ENCODE results near the gene TREML2.

The TREML2 gene

DNA sequence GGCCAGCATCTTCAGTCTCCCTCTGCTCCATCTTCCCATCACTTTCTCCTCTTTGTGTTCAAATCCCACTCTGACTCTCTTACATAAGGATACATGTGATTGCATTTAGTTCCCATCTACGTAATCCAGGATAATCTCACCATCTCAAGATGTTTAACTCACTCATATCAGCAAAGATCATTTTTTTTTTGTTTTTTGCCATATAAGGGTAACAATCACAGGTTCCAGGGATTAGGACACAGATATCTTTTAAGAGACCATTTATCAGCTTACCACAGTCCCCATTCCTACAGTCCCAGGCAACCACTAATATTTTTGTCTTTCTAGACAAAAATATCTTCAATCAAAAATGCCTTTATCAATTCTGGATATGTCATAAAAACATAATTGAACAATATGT lies 3.2 kb upstream of the TREML2 start:
- no peak overlapping the region for H3K27ac ChIP-seq
- TF ChIP-seq, protein P1, sequence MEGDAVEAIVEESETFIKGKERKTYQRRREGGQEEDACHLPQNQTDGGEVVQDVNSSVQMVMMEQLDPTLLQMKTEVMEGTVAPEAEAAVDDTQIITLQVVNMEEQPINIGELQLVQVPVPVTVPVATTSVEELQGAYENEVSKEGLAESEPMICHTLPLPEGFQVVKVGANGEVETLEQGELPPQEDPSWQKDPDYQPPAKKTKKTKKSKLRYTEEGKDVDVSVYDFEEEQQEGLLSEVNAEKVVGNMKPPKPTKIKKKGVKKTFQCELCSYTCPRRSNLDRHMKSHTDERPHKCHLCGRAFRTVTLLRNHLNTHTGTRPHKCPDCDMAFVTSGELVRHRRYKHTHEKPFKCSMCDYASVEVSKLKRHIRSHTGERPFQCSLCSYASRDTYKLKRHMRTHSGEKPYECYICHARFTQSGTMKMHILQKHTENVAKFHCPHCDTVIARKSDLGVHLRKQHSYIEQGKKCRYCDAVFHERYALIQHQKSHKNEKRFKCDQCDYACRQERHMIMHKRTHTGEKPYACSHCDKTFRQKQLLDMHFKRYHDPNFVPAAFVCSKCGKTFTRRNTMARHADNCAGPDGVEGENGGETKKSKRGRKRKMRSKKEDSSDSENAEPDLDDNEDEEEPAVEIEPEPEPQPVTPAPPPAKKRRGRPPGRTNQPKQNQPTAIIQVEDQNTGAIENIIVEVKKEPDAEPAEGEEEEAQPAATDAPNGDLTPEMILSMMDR (conservative IDR thresholded peaks at IDR 0.05) = no peak

DNA sequence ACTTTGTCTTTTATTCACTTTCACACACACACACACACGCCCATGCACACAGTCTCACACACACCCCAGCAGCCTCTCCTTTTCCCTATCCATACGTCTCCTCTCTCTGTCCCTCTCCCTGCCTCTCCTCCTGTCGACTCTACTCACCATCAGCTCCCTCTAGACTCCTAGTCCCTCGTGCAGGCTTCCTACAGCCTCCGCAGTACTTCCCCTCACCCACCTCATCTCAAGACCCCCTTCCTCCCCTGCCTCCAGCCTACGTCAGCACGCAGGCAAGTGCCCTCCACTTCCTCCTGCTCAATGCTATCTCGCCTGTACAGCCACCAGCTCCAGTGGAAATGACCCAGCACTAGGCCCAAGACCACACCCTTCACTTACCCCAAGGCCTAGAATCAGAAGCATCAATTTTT lies 820 bp upstream of the TREML2 start:
- H3K27ac ChIP-seq = no peak overlapping the region
- TF ChIP-seq, protein P1 (conservative IDR thresholded peaks at IDR 0.05) = no peak

DNA sequence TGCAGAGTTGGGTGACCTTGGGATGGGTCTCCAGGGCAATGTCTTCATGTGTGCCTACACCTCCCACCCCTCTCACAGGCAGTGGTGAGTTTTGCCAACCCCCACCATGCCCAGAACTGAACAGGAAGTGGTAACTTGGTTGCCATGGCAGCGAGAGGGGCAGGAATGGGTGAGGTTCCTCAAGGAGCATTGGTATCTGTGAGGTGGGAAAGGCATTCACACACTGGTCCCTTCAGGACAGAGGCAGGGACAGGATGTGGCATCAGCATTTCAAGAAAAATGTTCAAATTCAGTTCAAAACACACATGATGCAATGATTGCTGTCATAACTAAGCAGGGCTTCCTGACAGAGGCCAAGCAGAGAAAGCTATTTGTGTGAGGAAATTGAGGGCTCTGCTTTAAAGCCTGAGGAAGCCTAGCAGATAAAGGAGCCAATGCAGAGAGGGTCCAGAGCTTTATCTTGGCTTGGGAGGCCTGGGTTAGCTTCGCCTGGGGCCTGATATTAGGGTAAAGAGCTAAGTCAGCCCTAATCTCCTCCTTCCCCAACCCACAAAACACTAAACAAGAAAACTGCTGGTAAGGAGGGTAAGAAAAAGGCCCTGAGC lies 551 bp downstream of the TREML2 start:
- no peak overlapping the region for H3K27ac ChIP-seq

DNA sequence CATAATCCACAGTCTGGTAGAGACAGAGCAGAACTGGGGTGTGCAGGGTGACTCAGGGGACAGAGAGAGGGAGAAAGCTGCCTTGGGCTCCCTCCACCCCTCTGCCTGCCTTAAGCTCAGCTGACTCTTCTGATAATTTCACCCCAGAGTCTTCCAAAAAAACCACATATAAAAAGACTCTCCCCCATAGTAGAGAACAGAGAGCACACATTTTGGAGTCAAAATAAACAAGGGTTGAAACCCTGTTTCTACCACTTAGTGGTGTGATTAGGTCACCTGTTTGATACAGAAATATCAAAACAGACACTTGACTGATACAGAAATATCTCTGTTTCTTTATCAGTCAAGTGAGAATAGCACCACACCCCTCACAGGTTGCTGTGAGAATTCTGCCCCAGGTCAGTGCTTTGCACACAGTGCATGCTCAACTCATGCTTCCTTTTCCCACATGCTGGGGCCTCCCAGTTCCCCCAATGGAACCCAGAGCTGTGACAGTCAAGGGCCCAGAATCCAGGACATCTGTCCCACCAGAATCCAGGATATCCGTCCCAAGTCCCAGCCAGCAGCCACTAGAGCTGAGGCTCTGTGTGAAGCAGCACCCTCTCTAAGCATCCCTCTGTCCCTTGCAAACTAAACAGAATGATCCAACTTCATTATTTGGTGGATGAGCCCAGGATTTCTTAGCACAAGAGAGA lies 1.2 kb downstream of the TREML2 start:
- TF ChIP-seq, protein P1 (conservative IDR thresholded peaks at IDR 0.05) = no peak
- H3K27ac ChIP-seq = no peak overlapping the region

More for the DNA sequence above, 551 bp downstream of the TREML2 start:
- TF ChIP-seq, protein P1 (conservative IDR thresholded peaks at IDR 0.05) = no peak

DNA sequence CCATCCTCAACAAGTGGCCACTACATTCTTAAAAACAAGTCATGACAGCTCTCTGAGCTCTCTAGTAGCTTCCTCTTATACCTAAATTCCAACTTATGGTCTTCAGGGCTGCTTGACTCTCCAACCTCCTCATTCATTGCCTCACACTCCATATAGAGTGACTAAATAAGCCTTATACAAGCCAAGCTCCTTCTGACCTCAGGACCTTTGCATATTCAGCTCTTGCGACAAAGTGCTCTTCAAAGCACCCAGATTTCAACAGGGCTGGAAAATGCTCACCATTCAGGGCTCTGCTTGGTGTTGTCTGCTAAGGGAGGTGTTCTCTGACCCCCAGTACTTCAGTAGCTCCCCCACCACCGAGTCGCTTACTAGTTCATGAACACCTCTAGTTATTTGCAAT lies 3.7 kb downstream of the TREML2 start:
- TF ChIP-seq, protein P1 (conservative IDR thresholded peaks at IDR 0.05) = no peak
- no peak overlapping the region for H3K27ac ChIP-seq

DNA sequence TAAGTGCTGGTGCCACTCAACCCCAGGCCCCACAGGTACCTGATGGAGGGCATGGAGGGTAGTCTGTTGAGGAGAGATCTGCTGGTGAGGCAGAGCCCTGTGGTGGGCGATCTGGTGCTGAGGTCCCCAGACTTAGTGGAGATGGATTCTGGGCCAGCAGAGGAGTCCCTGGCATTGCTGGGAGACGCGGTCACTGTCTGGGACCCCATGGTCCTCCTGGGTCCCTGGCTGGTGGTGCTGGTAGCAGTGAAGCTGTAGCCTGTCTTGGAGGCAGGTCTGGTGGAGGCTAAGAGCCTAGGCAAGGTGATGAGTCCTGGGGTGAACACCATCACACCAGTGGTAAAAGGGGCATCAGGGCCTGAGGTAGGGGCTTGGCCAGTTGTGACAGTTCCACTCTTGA lies 6.6 kb downstream of the TREML2 start:
- TF ChIP-seq, protein P1 (conservative IDR thresholded peaks at IDR 0.05) = no peak
- H3K27ac ChIP-seq = no peak overlapping the region

DNA sequence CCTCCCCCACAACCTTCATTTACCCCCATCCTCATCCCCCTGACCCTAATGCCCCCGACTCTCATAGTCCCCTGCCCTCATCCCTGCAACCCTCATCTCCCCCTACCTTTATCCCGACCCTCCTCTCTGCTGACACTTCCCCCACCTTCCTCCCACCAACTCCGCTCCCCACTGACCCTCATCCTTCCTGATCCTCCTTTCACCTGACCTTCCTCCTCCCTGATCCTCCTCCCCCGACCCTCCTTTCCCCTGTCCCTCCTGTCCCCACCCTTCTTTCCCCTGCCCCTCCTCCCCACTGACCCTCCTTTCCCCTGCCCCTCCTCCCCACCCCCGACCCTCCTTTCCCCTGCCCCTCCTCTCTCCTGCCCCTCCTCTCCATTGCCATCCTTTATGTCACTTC lies 7.1 kb downstream of the TREML2 start:
- no peak overlapping the region for H3K27ac ChIP-seq
- TF ChIP-seq, protein P1 (conservative IDR thresholded peaks at IDR 0.05) = no peak

Data from VCaP (cell line).